Astrocyte (in vitro differentiated cells and primary cell): ENCODE data around the gene OR1N1.

ENCODE experiments used
- CTCF ChIP-seq: IDR thresholded peaks from 2 replicates; pipeline ENCODE4 v1.5.1; 2011; ENCODE audit warnings: low read depth, mild to moderate bottlenecking, inconsistent platforms, low read length, moderate library complexity; ENCODE audit not compliant: insufficient read depth
- EZH2 ChIP-seq: IDR thresholded peaks from 2 replicates; pipeline ENCODE4 v1.6.1; 2012; ENCODE audit warnings: mild to moderate bottlenecking, low read length, inconsistent platforms; ENCODE audit not compliant: insufficient read depth

GRCh38 chr9:122567901-122568300 is 40.8 kb upstream of the OR1N1 start:
- no peak for TF ChIP-seq CTCF
- no peak for TF ChIP-seq EZH2
